Measurements from ENCODE around the gene IFT25.

DNA sequence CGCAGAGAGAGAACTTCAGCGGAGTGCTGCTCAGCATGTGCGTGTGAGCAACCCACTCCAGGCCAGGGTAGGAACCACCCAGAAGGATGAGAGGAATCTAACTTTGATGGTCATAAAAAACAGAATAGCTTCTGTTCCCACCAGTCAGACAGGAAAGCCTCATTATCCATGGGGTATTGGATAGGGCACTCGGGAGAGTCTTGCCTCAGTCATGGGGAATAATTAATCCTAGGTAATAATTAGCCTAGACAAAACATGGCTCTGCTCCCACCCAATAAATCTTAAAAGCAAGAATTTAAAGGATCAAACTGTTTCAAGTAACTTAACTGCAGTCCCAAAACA is 37.2 kb upstream of the IFT25 start:
- TF ChIP-seq, protein P1, sequence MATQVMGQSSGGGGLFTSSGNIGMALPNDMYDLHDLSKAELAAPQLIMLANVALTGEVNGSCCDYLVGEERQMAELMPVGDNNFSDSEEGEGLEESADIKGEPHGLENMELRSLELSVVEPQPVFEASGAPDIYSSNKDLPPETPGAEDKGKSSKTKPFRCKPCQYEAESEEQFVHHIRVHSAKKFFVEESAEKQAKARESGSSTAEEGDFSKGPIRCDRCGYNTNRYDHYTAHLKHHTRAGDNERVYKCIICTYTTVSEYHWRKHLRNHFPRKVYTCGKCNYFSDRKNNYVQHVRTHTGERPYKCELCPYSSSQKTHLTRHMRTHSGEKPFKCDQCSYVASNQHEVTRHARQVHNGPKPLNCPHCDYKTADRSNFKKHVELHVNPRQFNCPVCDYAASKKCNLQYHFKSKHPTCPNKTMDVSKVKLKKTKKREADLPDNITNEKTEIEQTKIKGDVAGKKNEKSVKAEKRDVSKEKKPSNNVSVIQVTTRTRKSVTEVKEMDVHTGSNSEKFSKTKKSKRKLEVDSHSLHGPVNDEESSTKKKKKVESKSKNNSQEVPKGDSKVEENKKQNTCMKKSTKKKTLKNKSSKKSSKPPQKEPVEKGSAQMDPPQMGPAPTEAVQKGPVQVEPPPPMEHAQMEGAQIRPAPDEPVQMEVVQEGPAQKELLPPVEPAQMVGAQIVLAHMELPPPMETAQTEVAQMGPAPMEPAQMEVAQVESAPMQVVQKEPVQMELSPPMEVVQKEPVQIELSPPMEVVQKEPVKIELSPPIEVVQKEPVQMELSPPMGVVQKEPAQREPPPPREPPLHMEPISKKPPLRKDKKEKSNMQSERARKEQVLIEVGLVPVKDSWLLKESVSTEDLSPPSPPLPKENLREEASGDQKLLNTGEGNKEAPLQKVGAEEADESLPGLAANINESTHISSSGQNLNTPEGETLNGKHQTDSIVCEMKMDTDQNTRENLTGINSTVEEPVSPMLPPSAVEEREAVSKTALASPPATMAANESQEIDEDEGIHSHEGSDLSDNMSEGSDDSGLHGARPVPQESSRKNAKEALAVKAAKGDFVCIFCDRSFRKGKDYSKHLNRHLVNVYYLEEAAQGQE (IDR thresholded peaks at IDR 0.05; ENCODE audit: insufficient read depth in 1 of 2, low read depth in 2 of 2, low read length in 1 of 2), result no peak
- TF ChIP-seq SIN3A (IDR thresholded peaks at IDR 0.05; ENCODE audit: borderline replicate concordance, insufficient read depth, low read depth, low read length), result no peak

All from Panc1 (cell line).